Measurements from ENCODE around the gene MAPKAP1. TPM values are rescaled to one million over a fixed set of nuclear protein-coding genes. Genes with fewer than 3 reads are reported as not detected.

MAPKAP1 gene
- total and polyA plus RNA-seq, 9 of the 15 experiments (the other 6 are each of a cell fraction or from before 2014, with no cell fraction given), result 2.6 to 82.1 (median 61.1) TPM

- TF ChIP-seq MITF (IDR thresholded peaks at IDR 0.05) (0 out of 2 replicates have a peak, but pooled peaks have one; percentile 16), THRA (IDR thresholded peaks at IDR 0.05) (no peak), HDAC2 (IDR thresholded peaks at IDR 0.05) (0 out of 2 replicates have a peak, but pooled peaks have one; percentile 43), ARID1B (IDR thresholded peaks at IDR 0.05) (peak; percentile 32; the same call in 1 of the 2 replicates), ADNP (tag; IDR thresholded peaks at IDR 0.05) (peak; percentile 86), RAD51 (IDR thresholded peaks at IDR 0.05; ENCODE audit: borderline replicate concordance, low read depth) (peak; percentile 72), GABPB1 (CRISPR knock-in tag; IDR thresholded peaks at IDR 0.05) (0 out of 2 replicates have a peak, but pooled peaks have one; percentile 18), IFI16 (CRISPR knock-in tag; IDR thresholded peaks at IDR 0.05) (no peak), CBX1 (IDR thresholded peaks at IDR 0.05; ENCODE audit: low read depth) (peak; percentile 30; the same call in 1 of the 2 replicates), ZBTB17 (CRISPR knock-in tag; IDR thresholded peaks at IDR 0.05) (no peak), DMBX1 (CRISPR knock-in tag; IDR thresholded peaks at IDR 0.05; ENCODE audit: borderline replicate concordance) (peak; percentile 18; the same call in 1 of the 2 replicates), JUN (IDR thresholded peaks at IDR 0.05; ENCODE audit: borderline replicate concordance, low read depth, low read length) (peak; percentile 57; the same call in 1 of the 2 replicates), JUN (CRISPR knock-in tag; IDR thresholded peaks at IDR 0.05; ENCODE audit: borderline replicate concordance) (no peak)
These were observed 300.8 kb downstream of the MAPKAP1 start (continued) for GRCh38 chr9:125405938-125406809.

Data from K562 (cell line).